ENCODE data around the gene MPHOSPH9.

MPHOSPH9 gene

GRCh38 chr12:123135688-123136087 lies 97.3 kb downstream of the MPHOSPH9 start:
- H3K27ac ChIP-seq (ENCODE audit: low read length, poor library complexity, severe bottlenecking): no peak overlapping the region
- H2AK5ac ChIP-seq (ENCODE audit: low read length, severe bottlenecking): no peak overlapping the region
- H3K4me3 ChIP-seq (ENCODE audit: insufficient read depth in 1 of 2, low read depth in 1 of 2, low read length in 2 of 2): no peak overlapping the region
- no peaks in the 10 kb centered on the region for H3K9me3 ChIP-seq (ENCODE audit: control insufficient read depth, low read length)
- no peak overlapping the region for H4K91ac ChIP-seq (ENCODE audit: low read length)
- WGBS: 88% methylated on average over 7 of the region's 8 CpGs
- H3K4ac ChIP-seq (ENCODE audit: low read depth in 1 of 2, low read length in 2 of 2): no peak overlapping the region
- no peak for DNase-seq
- peaks cover 21% of the 10 kb centered on the region for H3K4me1 ChIP-seq (ENCODE audit: control insufficient read depth, insufficient read depth, low read depth, low read length)
- no peak overlapping the region for H3K14ac ChIP-seq (ENCODE audit: low read length in 2 of 2)
- no peak overlapping the region for H2BK15ac ChIP-seq (ENCODE audit: low read depth, poor library complexity, severe bottlenecking)
- H3K36me3 ChIP-seq (ENCODE audit: control insufficient read depth in 1 of 2, insufficient read depth in 2 of 2, low read depth in 1 of 2, low read length in 2 of 2): peaks cover 0 to 3% of the 10 kb centered on the region in 2 experiments
- H3K9ac ChIP-seq (ENCODE audit: low read length): no peak overlapping the region
- no peak overlapping the region for H2BK5ac ChIP-seq (ENCODE audit: low read depth, low read length, poor library complexity, severe bottlenecking)
- peaks cover 29% of the 10 kb centered on the region for H3K79me1 ChIP-seq (replicated peaks; ENCODE audit: low read length, poor library complexity, severe bottlenecking)
- no peak overlapping the region for H2AFZ ChIP-seq (ENCODE audit: low read depth, low read length)
- H3K27me3 ChIP-seq (ENCODE audit: control insufficient read depth in 1 of 2, insufficient read depth in 1 of 2, low read length in 2 of 2): no peaks in the 10 kb centered on the region
- H3K23ac ChIP-seq (ENCODE audit: low read length in 2 of 2): no peak overlapping the region
- H3K4me2 ChIP-seq (ENCODE audit: low read length, poor library complexity, severe bottlenecking): no peak overlapping the region
- H2BK120ac ChIP-seq (ENCODE audit: low read depth, low read length): no peak overlapping the region
- no peak overlapping the region for H3K18ac ChIP-seq (ENCODE audit: low read depth in 1 of 2, low read length in 2 of 2)
- no peak overlapping the region for H2BK12ac ChIP-seq (ENCODE audit: low read length in 2 of 2)
- H4K8ac ChIP-seq (ENCODE audit: low read length): no peak overlapping the region

- H3K79me1 ChIP-seq (replicated peaks; ENCODE audit: low read length, poor library complexity, severe bottlenecking): peaks cover 32% of the 10 kb centered on the region
- peak overlapping the region; percentile 35 for H2BK5ac ChIP-seq (ENCODE audit: low read depth, low read length, poor library complexity, severe bottlenecking)
- 100% methylated on average over 5 of the region's 6 CpGs for WGBS
- peak overlapping the region in 1 of 2 experiments; percentile 38 for H3K4ac ChIP-seq (ENCODE audit: low read depth in 1 of 2, low read length in 2 of 2)
- no peak overlapping the region for H4K8ac ChIP-seq (ENCODE audit: low read length)
- no peak overlapping the region for H3K27ac ChIP-seq (ENCODE audit: low read length, poor library complexity, severe bottlenecking)
- no peak overlapping the region for H3K9ac ChIP-seq (ENCODE audit: low read length)
- no peaks in the 10 kb centered on the region for H3K27me3 ChIP-seq (ENCODE audit: control insufficient read depth in 1 of 2, insufficient read depth in 1 of 2, low read length in 2 of 2)
- H3K4me2 ChIP-seq (ENCODE audit: low read length, poor library complexity, severe bottlenecking): no peak overlapping the region
- H2AK5ac ChIP-seq (ENCODE audit: low read length, severe bottlenecking): no peak overlapping the region
- H2BK15ac ChIP-seq (ENCODE audit: low read depth, poor library complexity, severe bottlenecking): no peak overlapping the region
- H3K4me1 ChIP-seq (ENCODE audit: control insufficient read depth, insufficient read depth, low read depth, low read length): peaks cover 13% of the 10 kb centered on the region
- no peak overlapping the region for H3K4me3 ChIP-seq (ENCODE audit: insufficient read depth in 1 of 2, low read depth in 1 of 2, low read length in 2 of 2)
- no peaks in the 10 kb centered on the region for H3K9me3 ChIP-seq (ENCODE audit: control insufficient read depth, low read length)
- no peak overlapping the region for H3K18ac ChIP-seq (ENCODE audit: low read depth in 1 of 2, low read length in 2 of 2)
- no peak overlapping the region for H2AFZ ChIP-seq (ENCODE audit: low read depth, low read length)
- DNase-seq: no peak
- no peak overlapping the region for H3K14ac ChIP-seq (ENCODE audit: low read length in 2 of 2)
- H3K36me3 ChIP-seq (ENCODE audit: control insufficient read depth in 1 of 2, insufficient read depth in 2 of 2, low read depth in 1 of 2, low read length in 2 of 2): peaks cover 0 to 3% of the 10 kb centered on the region in 2 experiments
- no peak overlapping the region for H3K23ac ChIP-seq (ENCODE audit: low read length in 2 of 2)
- no peak overlapping the region for H2BK12ac ChIP-seq (ENCODE audit: low read length in 2 of 2)
- H4K91ac ChIP-seq (ENCODE audit: low read length): no peak overlapping the region
- H2BK120ac ChIP-seq (ENCODE audit: low read depth, low read length): no peak overlapping the region
Measured at GRCh38 chr12:123134826-123135225, 98.1 kb downstream of the MPHOSPH9 start.

- H4K8ac ChIP-seq (ENCODE audit: low read length): no peak overlapping the region
- DNase-seq: no peak
- peak overlapping the region in 1 of 2 experiments; percentile 11 for H2BK12ac ChIP-seq (ENCODE audit: low read length in 2 of 2)
- H3K27me3 ChIP-seq (ENCODE audit: control insufficient read depth in 1 of 2, insufficient read depth in 1 of 2, low read length in 2 of 2): no peaks in the 10 kb centered on the region
- no peak overlapping the region for H2BK5ac ChIP-seq (ENCODE audit: low read depth, low read length, poor library complexity, severe bottlenecking)
- no peak overlapping the region for H2BK15ac ChIP-seq (ENCODE audit: low read depth, poor library complexity, severe bottlenecking)
- no peak overlapping the region for H2AFZ ChIP-seq (ENCODE audit: low read depth, low read length)
- no peak overlapping the region for H3K27ac ChIP-seq (ENCODE audit: low read length, poor library complexity, severe bottlenecking)
- H3K4me3 ChIP-seq (ENCODE audit: insufficient read depth in 1 of 2, low read depth in 1 of 2, low read length in 2 of 2): no peak overlapping the region
- H3K23ac ChIP-seq (ENCODE audit: low read length in 2 of 2): no peak overlapping the region
- H3K4me1 ChIP-seq (ENCODE audit: control insufficient read depth, insufficient read depth, low read depth, low read length): peaks cover 12% of the 10 kb centered on the region
- H3K4me2 ChIP-seq (ENCODE audit: low read length, poor library complexity, severe bottlenecking): no peak overlapping the region
- peak overlapping the region; percentile 74 for H2AK5ac ChIP-seq (ENCODE audit: low read length, severe bottlenecking)
- H3K9ac ChIP-seq (ENCODE audit: low read length): no peak overlapping the region
- H3K14ac ChIP-seq (ENCODE audit: low read length in 2 of 2): no peak overlapping the region
- H3K4ac ChIP-seq (ENCODE audit: low read depth in 1 of 2, low read length in 2 of 2): no peak overlapping the region
- H2BK120ac ChIP-seq (ENCODE audit: low read depth, low read length): no peak overlapping the region
- H3K79me1 ChIP-seq (replicated peaks; ENCODE audit: low read length, poor library complexity, severe bottlenecking): peaks cover 30% of the 10 kb centered on the region
- WGBS: 95% methylated on average over 9 of the region's 9 CpGs
- no peak overlapping the region for H4K91ac ChIP-seq (ENCODE audit: low read length)
- H3K18ac ChIP-seq (ENCODE audit: low read depth in 1 of 2, low read length in 2 of 2): no peak overlapping the region
- H3K36me3 ChIP-seq (ENCODE audit: control insufficient read depth in 1 of 2, insufficient read depth in 2 of 2, low read depth in 1 of 2, low read length in 2 of 2): peaks cover 0 to 3% of the 10 kb centered on the region in 2 experiments
- no peaks in the 10 kb centered on the region for H3K9me3 ChIP-seq (ENCODE audit: control insufficient read depth, low read length)
Measured at GRCh38 chr12:123134271-123134671, 98.7 kb downstream of the MPHOSPH9 start.

GRCh38 chr12:123133701-123134100 lies 99.2 kb downstream of the MPHOSPH9 start:
- no peak overlapping the region for H2BK15ac ChIP-seq (ENCODE audit: low read depth, poor library complexity, severe bottlenecking)
- H3K14ac ChIP-seq (ENCODE audit: low read length in 2 of 2): no peak overlapping the region
- H4K91ac ChIP-seq (ENCODE audit: low read length): no peak overlapping the region
- no peak overlapping the region for H2BK12ac ChIP-seq (ENCODE audit: low read length in 2 of 2)
- no peak for DNase-seq
- H3K79me1 ChIP-seq (replicated peaks; ENCODE audit: low read length, poor library complexity, severe bottlenecking): peaks cover 32% of the 10 kb centered on the region
- no peak overlapping the region for H2AK5ac ChIP-seq (ENCODE audit: low read length, severe bottlenecking)
- no peak overlapping the region for H3K27ac ChIP-seq (ENCODE audit: low read length, poor library complexity, severe bottlenecking)
- no peak overlapping the region for H2BK5ac ChIP-seq (ENCODE audit: low read depth, low read length, poor library complexity, severe bottlenecking)
- no peaks in the 10 kb centered on the region for H3K27me3 ChIP-seq (ENCODE audit: control insufficient read depth in 1 of 2, insufficient read depth in 1 of 2, low read length in 2 of 2)
- WGBS: 96% methylated on average over 9 of the region's 9 CpGs
- H2AFZ ChIP-seq (ENCODE audit: low read depth, low read length): no peak overlapping the region
- no peak overlapping the region for H2BK120ac ChIP-seq (ENCODE audit: low read depth, low read length)
- no peaks in the 10 kb centered on the region for H3K9me3 ChIP-seq (ENCODE audit: control insufficient read depth, low read length)
- no peak overlapping the region for H3K18ac ChIP-seq (ENCODE audit: low read depth in 1 of 2, low read length in 2 of 2)
- H3K4ac ChIP-seq (ENCODE audit: low read depth in 1 of 2, low read length in 2 of 2): no peak overlapping the region
- H4K8ac ChIP-seq (ENCODE audit: low read length): no peak overlapping the region
- peaks cover 12% of the 10 kb centered on the region for H3K4me1 ChIP-seq (ENCODE audit: control insufficient read depth, insufficient read depth, low read depth, low read length)
- no peak overlapping the region for H3K23ac ChIP-seq (ENCODE audit: low read length in 2 of 2)
- H3K4me3 ChIP-seq (ENCODE audit: insufficient read depth in 1 of 2, low read depth in 1 of 2, low read length in 2 of 2): no peak overlapping the region
- H3K4me2 ChIP-seq (ENCODE audit: low read length, poor library complexity, severe bottlenecking): no peak overlapping the region
- peaks cover 0 to 3% of the 10 kb centered on the region in 2 experiments for H3K36me3 ChIP-seq (ENCODE audit: control insufficient read depth in 1 of 2, insufficient read depth in 2 of 2, low read depth in 1 of 2, low read length in 2 of 2)
- H3K9ac ChIP-seq (ENCODE audit: low read length): no peak overlapping the region
